IPS-15b (cell line): ENCODE measurements around the gene CXCL12.

Experiments used
- H3K27me3 ChIP-seq: one replicate; pipeline ENCODE4 v1.6.1; 2013; ENCODE audit warnings: low read length; ENCODE audit not compliant: control insufficient read depth, insufficient read depth
- H3K36me3 ChIP-seq: one replicate; pipeline ENCODE4 v1.6.1; 2013; ENCODE audit warnings: low read length; ENCODE audit not compliant: control insufficient read depth, insufficient read depth
- H3K4me1 ChIP-seq: one replicate; pipeline ENCODE4 v1.6.1; 2013; ENCODE audit warnings: mild to moderate bottlenecking, low read length; ENCODE audit not compliant: control insufficient read depth, insufficient read depth
- H3K4me3 ChIP-seq: one replicate; pipeline ENCODE4 v1.5.1; 2013; ENCODE audit warnings: low read depth, low read length
- H3K9ac ChIP-seq: one replicate; pipeline ENCODE4 v1.6.1; 2013; ENCODE audit warnings: low read depth, mild to moderate bottlenecking, low read length
- H3K9me3 ChIP-seq: one replicate; pipeline ENCODE4 v1.6.1; 2013; ENCODE audit warnings: mild to moderate bottlenecking, low read length; ENCODE audit not compliant: control insufficient read depth, insufficient read depth

Gene CXCL12

DNA sequence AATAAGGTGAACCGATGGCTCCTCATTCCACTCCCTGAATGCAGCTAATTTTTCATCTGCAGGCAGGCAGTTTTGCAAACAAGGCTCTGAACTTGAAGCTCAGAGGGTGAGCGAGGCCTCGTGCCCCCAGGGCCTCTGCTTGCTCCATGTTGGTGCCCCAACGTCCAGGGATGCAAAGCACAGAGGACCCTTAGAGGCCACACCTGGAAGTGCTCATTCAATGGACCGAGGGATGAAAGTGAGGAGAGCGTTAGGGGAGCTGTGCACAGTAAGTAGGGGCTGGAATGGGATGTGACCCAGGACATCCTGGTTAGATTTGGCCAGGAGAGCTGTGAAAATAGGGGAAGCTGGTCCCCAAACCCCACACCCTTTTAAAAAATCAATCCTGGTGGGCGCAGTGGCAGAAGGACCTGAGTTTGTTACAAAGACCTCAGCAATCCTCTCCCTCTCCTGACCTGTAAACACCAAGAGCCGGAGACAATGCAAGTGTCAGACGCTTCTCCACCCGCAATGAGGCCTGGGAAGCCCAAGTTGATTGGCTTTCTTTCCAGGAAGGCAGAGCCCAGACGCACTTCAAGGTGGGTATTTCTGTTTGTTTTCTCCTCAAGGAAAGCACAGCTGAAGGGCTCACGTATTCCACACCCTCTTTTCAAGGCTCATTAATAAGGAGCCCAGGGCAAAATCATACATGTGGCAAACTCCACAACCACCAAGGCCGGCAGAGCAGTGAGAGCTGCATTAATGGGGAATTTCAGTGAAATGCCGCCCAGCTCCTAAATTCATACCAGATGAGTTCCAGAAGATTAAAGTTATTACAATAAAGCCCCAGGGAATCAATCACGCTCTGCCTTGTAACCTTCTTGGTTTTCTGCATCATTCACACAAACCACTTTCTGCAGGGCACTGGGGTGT, 14.1 kb upstream of the CXCL12 start:
- no peak overlapping the region for H3K9ac ChIP-seq

DNA sequence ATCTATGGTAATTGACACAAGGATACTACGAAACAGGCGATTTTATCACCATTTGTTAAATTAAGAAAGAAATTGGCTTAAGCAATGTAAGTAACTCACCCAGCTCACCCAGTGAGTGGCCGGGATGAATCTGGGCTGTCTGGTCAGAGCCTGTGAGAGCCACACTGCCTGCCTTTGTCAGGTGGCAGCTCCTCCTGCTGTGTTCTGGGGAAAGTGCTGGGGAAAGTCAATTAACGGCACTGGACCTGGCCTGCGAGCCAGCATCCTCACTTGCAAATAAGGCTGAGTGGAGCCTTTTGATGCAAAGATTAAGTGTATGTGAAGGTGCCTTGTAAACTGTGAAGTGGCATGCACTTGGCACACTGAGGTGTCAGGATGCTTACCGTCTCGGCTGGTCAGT, 13.4 kb upstream of the CXCL12 start:
- Histone ChIP-seq H3K4me3 (no peak overlapping the region), H3K27me3 (no peaks in the 10 kb centered on the region), H3K4me1 (peaks cover 21% of the 10 kb centered on the region), H3K9me3 (no peaks in the 10 kb centered on the region), H3K36me3 (no peaks in the 10 kb centered on the region), H3K9ac (no peak overlapping the region)

More for the DNA sequence above, 14.1 kb upstream of the CXCL12 start:
- H3K36me3 ChIP-seq, result no peaks in the 10 kb centered on the region
- no peaks in the 10 kb centered on the region for H3K27me3 ChIP-seq
- H3K9me3 ChIP-seq, result no peaks in the 10 kb centered on the region
- H3K4me1 ChIP-seq, result peaks cover 21% of the 10 kb centered on the region
- no peak overlapping the region for H3K4me3 ChIP-seq

DNA sequence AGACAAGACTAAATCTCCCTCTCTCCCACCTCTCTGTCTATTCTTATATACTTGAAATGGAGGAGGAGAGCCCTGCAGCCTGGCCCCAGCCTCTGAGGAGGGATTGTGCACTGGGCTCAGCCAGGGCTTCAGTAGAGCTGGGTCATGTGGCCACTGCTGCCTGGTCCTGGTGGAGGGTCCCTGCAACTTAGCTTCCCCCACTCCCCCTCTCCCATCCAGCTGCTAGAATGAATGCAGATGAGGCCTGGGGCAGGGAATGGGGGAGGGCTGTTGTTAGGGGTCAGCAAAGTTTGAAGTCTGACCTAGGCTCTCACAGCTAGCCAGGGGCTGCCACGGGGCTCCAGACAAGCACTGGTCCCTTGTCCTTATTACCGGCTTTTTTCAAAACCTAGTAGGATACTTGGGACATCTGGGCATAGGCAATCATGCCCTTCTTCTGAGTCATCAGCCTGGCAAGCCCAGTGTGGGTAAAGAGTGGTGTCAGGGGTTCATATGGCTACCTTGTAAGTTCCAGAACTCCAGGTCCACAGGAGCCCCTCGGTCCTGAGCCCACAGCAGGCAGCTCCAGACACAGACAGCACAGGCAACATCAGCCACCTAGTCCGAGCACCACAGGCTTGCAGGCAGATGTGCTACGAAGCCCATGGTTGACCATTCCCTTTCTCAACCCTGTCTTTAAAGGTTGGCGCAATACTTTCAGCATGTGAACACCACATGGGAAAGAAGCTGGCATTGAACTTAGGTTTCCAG, 12.8 kb upstream of the CXCL12 start:
- H3K4me1 ChIP-seq, result peaks cover 21% of the 10 kb centered on the region
- no peaks in the 10 kb centered on the region for H3K9me3 ChIP-seq
- H3K4me3 ChIP-seq, result no peak overlapping the region
- H3K27me3 ChIP-seq, result no peaks in the 10 kb centered on the region
- no peak overlapping the region for H3K9ac ChIP-seq
- H3K36me3 ChIP-seq, result no peaks in the 10 kb centered on the region

DNA sequence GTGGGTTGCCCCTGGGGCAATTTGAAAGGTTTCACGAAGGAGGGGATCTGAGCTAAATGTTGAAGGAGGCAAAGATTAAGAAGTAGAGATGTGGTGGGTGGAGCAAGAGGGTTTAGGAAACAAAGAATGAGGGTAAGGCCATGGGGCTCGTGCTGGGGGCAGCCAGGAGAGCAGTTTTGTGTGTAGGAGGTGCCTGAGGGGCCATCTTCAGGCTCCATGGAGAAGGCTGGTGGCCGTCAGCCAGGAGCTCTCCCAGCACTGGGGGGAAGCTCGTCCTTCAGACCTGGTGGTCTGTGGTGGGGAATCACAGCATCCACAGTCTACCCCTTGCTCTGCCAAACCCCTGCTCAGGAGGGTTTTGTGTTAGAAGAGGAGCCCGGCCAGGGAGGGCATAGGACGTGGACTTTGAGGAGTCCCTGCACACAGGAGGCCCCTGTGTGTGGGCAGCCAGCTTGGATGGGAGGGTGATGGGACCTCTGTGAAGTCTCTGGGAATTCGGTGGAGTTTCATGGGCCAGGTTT, 11.8 kb upstream of the CXCL12 start:
- Histone ChIP-seq H3K4me3 (no peak overlapping the region), H3K27me3 (no peaks in the 10 kb centered on the region), H3K9me3 (no peaks in the 10 kb centered on the region), H3K36me3 (no peaks in the 10 kb centered on the region), H3K4me1 (peaks cover 19% of the 10 kb centered on the region), H3K9ac (no peak overlapping the region)

DNA sequence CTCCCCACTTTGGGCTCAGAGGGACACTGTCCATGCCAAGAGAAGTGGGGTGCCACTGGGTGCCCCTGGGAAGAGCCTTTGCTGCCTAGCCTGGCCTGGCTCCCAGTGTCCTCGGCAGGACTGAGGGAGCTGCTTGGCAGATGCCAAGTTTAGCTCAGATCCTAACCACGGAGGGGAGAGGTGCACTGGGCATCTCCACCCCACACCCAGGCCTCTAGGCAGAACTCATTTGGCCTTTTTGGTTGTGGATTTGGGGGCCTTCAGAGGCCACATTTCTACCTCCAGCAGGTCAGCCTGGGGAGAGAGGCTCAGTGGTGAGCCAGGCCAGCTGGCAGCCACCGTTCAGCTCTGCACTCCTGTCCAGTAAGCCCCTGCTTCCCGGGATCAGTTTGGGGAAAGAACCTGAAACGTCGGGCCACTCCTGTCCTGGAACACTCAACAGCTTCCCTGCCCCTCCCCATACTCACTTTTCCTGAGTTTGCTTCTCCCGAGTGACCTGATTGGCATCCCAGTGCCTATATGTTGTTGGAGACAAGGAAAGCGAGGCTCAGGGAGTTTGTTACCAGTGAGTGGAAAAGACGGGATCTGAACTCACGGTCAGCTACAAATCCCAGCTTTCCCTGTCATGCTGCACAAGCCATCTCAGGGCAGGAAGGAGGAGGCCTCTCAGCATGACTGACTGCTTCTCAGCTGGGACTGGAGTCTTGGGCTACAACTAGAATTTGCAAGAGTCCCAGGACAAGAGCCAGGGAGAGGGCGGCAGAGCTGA, 11.2 kb upstream of the CXCL12 start:
- no peaks in the 10 kb centered on the region for H3K9me3 ChIP-seq
- H3K27me3 ChIP-seq, result no peaks in the 10 kb centered on the region
- peaks cover 19% of the 10 kb centered on the region for H3K4me1 ChIP-seq
- no peak overlapping the region for H3K9ac ChIP-seq
- no peak overlapping the region for H3K4me3 ChIP-seq
- H3K36me3 ChIP-seq, result no peaks in the 10 kb centered on the region

DNA sequence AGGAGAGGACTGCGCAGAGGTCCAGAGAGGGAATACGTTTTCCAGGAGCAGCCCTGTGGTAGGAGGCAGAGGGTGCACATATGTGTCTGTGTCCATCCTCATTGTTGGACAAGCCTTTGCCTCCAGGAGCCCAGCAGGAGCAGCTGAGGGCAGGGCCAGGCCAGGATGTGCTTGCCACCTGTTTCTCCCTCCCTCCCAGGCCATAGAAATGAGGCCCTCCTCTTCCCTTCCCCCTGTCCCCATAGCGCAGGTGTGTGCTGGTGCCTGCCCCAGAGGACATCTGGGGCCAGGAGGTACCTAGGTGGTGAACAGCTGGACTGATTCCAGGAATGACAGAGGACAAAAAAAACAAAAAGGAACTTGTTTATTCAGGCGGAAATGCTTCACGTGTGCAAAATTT, 10.5 kb upstream of the CXCL12 start:
- H3K36me3 ChIP-seq, result no peaks in the 10 kb centered on the region
- H3K27me3 ChIP-seq, result no peaks in the 10 kb centered on the region
- peaks cover 19% of the 10 kb centered on the region for H3K4me1 ChIP-seq
- H3K4me3 ChIP-seq, result no peak overlapping the region
- H3K9ac ChIP-seq, result no peak overlapping the region
- H3K9me3 ChIP-seq, result no peaks in the 10 kb centered on the region

DNA sequence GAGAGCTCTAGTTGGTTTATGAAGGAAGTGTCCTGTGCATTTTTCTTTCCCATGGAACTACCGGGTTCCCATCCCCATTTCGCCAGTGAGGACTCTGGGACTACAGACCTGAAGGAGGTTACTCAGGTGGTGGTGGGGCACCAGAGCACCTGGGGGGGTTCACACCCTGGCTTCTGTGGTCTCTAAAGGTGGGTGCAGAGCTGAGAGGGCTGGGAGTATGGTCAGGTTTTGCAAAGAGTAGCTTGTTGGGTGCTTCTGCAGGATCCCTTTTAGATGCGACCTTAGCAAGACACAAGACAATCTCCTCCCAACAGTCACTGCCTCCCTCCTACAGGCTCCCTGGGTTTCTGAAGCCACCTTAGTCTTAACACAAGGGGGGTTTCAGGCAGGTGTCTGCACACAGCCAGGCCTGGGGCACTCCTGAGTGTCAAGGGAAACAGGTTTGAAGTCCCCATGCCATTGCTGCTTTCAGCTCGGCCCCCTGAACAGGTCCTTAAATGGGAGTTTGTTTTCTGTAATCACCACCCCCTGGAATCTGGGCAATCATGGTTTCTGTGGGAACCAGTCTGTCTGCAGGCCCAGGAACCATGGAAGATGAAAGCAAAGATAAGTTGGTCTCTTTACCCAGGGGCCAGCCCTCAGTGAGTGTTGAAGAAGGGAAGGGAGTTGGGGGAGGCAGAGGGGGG, 9.9 kb upstream of the CXCL12 start:
- no peak overlapping the region for H3K4me3 ChIP-seq
- H3K9ac ChIP-seq, result no peak overlapping the region
- no peaks in the 10 kb centered on the region for H3K27me3 ChIP-seq
- no peaks in the 10 kb centered on the region for H3K9me3 ChIP-seq
- peaks cover 13% of the 10 kb centered on the region for H3K4me1 ChIP-seq
- no peaks in the 10 kb centered on the region for H3K36me3 ChIP-seq

DNA sequence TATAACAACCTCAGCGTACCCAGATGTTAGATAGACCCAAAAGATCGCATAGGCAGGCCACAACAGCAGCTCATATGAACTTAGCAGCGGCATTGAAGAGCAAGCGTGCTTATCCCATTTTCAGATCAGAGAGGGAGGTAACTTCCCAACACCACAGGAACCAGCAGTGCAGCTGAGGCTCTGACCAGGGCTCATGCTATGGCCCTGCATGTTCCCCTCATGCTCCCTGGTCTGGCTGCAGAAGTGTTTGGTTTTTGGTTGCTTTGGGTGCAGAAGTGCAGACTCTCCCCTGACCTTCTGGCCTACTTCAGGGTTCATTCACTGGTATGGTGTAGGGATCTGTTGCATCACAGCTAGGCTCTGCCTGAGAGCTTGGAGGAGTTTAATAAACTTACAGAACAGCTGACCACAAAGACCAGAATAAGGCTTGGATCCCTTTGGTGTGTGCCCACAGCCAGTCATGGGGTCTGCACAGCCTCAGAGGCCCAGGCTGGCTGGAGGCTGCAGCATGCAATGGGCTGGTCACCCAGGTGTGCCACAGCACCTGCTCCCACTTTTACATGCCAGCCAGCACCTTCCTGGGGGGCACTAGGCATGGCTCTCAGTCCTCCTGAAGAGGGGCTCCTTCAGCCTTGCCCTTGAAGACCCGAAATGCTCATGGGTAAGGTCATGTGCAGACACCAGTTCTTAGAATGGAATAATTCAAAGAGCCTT, 9.1 kb upstream of the CXCL12 start:
- H3K4me3 ChIP-seq, result no peak overlapping the region
- no peaks in the 10 kb centered on the region for H3K9me3 ChIP-seq
- peaks cover 5% of the 10 kb centered on the region for H3K4me1 ChIP-seq
- H3K36me3 ChIP-seq, result no peaks in the 10 kb centered on the region
- no peak overlapping the region for H3K9ac ChIP-seq
- no peaks in the 10 kb centered on the region for H3K27me3 ChIP-seq

DNA sequence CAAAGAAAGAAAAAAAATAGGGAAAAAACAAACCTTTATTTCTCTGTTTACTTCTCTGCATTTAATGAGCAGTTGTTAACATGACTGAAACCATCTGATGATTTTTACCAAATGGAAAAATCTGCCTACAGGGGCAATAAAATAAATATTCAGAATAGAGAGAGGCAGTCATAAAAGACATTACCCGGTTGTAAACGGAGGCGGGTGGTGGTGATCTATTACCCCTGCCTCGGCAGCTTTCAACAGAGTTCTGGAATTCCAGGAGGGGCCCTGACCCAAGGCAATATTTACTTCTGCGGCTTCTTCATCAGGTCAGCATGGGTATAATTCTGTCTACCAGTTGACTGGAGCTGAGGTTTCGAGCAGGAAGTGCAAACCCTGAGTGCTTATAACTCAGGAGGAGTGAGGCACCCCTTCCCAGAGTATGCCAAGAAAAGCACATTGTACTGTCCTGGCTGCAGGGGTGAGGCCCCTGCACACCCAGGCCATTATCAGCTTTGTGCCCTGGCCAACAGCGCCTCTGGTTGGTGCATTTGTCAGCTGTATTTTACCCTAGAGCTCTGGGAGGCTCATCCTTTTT, 8.2 kb upstream of the CXCL12 start:
- Histone ChIP-seq H3K9ac (no peak overlapping the region), H3K4me1 (no peaks in the 10 kb centered on the region), H3K9me3 (no peaks in the 10 kb centered on the region), H3K4me3 (no peak overlapping the region), H3K36me3 (no peaks in the 10 kb centered on the region), H3K27me3 (no peaks in the 10 kb centered on the region)

DNA sequence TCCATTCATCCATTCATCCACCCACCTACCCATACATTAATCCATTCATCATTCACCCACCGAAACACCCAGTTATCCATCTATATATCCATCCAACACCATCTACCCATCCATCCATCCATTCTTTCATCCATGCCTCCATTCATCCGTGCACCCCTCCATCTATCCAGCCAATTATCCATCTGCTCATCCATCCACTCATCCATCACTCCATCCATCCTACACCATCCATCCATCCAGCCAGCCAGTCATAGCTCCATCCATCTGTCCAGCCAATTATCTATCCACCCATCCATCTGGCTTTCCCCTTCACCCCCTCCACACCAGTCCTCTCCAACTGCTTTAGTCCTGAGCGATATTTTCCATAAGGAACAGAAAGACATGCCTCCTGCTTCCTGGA, 7.5 kb upstream of the CXCL12 start:
- Histone ChIP-seq H3K9ac (no peak overlapping the region), H3K4me3 (no peak overlapping the region), H3K4me1 (no peaks in the 10 kb centered on the region), H3K9me3 (no peaks in the 10 kb centered on the region), H3K36me3 (no peaks in the 10 kb centered on the region), H3K27me3 (no peaks in the 10 kb centered on the region)
